HepG2 (cell line): ENCODE data around the gene RSF1. TPM values are rescaled to one million over a fixed set of nuclear protein-coding genes. Genes with fewer than 3 reads are reported as not detected.

Experiments used
- HNRNPH1 ChIP-seq: fragments of 200-400 bp; formaldehyde crosslinking; optimal IDR thresholded peaks from 2 replicates; pipeline ENCODE3; 2017; ENCODE audit warnings: mild to moderate bottlenecking, low read depth, low read length
- JARID2 ChIP-seq: sonication (generic); formaldehyde crosslinking; IDR thresholded peaks from 2 replicates; pipeline ENCODE4 v1.8.1; 2023; ENCODE audit warnings: missing genetic modification reagents, inconsistent platforms; ENCODE audit not compliant: insufficient replicate concordance
- NONO ChIP-seq, 2 experiments: fragments of 450-650 bp in 1 of 2; sonication (generic) in 1 of 2; formaldehyde crosslinking in 1 of 2; IDR thresholded peaks in 1 of 2; conservative IDR thresholded peaks in 1 of 2; 2 replicates each; pipeline versions ENCODE4 v1.6.1 to v1.8.0; 2017 to 2022; ENCODE audit warnings: mild to moderate bottlenecking in 1 of 2, missing genetic modification reagents in 1 of 2, moderate library complexity in 1 of 2
- SOX6 ChIP-seq, 2 experiments: fragments of 450-650 bp in 1 of 2; sonication (generic) in 1 of 2; formaldehyde crosslinking in 1 of 2; IDR thresholded peaks; 2 replicates each; pipeline versions ENCODE4 v1.4.0 to v1.6.1; 2017 to 2020; ENCODE audit warnings: antibody characterized with exemption in 1 of 2, mild to moderate bottlenecking in 1 of 2, missing genetic modification reagents in 1 of 2
- TBP ChIP-seq: sonication (generic); formaldehyde crosslinking; IDR thresholded peaks from 2 replicates; pipeline ENCODE4 v1.5.0; 2020; ENCODE audit warnings: missing genetic modification reagents
- TBX2 ChIP-seq: sonication (generic); formaldehyde crosslinking; IDR thresholded peaks from 2 replicates; pipeline ENCODE4 v1.5.0; 2020; ENCODE audit warnings: missing genetic modification reagents, mild to moderate bottlenecking, borderline replicate concordance
- TFDP2 ChIP-seq: sonication (generic); formaldehyde crosslinking; IDR thresholded peaks from 2 replicates; pipeline ENCODE4 v1.4.0; 2020; ENCODE audit warnings: missing genetic modification reagents
- YEATS4 ChIP-seq: sonication (generic); formaldehyde crosslinking; IDR thresholded peaks from 2 replicates; pipeline ENCODE4 v1.4.0; 2020; ENCODE audit warnings: missing genetic modification reagents, borderline replicate concordance
- ZBTB1 ChIP-seq: sonication (generic); formaldehyde crosslinking; IDR thresholded peaks from 2 replicates; pipeline ENCODE4 v1.4.0; 2020; ENCODE audit warnings: missing genetic modification reagents, borderline replicate concordance
- ZNF232 ChIP-seq: sonication (generic); formaldehyde crosslinking; IDR thresholded peaks from 2 replicates; pipeline ENCODE4 v1.4.0; 2020; ENCODE audit warnings: missing genetic modification reagents, borderline replicate concordance
- ZNF350 ChIP-seq: sonication (generic); formaldehyde crosslinking; IDR thresholded peaks from 2 replicates; pipeline ENCODE4 v1.4.0; 2020; ENCODE audit warnings: mild to moderate bottlenecking, low read depth, missing genetic modification reagents, borderline replicate concordance
- ZNF44 ChIP-seq: sonication (generic); formaldehyde crosslinking; IDR thresholded peaks from 2 replicates; pipeline ENCODE4 v1.5.1; 2020; ENCODE audit warnings: mild to moderate bottlenecking, missing genetic modification reagents
- ZNF556 ChIP-seq: sonication (generic); formaldehyde crosslinking; IDR thresholded peaks from 2 replicates; pipeline ENCODE4 v1.4.0; 2020; ENCODE audit warnings: mild to moderate bottlenecking, missing genetic modification reagents, borderline replicate concordance
- ZNF687 ChIP-seq: sonication (generic); formaldehyde crosslinking; IDR thresholded peaks from 2 replicates; pipeline ENCODE4 v1.5.1; 2020; ENCODE audit warnings: mild to moderate bottlenecking, missing genetic modification reagents, moderate library complexity
- ZNF691 ChIP-seq: sonication (generic); formaldehyde crosslinking; IDR thresholded peaks from 2 replicates; pipeline ENCODE4 v1.4.0; 2020; ENCODE audit warnings: missing genetic modification reagents, low read depth, mild to moderate bottlenecking, borderline replicate concordance
- polyA plus RNA-seq, 8 experiments: library from polyadenylated mRNA; depleted of rRNA in 3 of 8; stranded (reverse) in 7 of 8; unstranded in 1 of 8; fragments of >200 nt; fragmentation: Illumina TruSeq in 4 of 8; extraction: Trizol in 4 of 8; gene quantifications; 2 replicates each; pipeline versions ENCODE4 v1.2.1 to v1.2.3, GENCODE V29; 2011 to 2016; ENCODE audit warnings: low read depth in 4 of 8, missing spikeins in 1 of 8, mixed read lengths in 1 of 8; ENCODE audit not compliant: insufficient read depth in 1 of 8
- total RNA-seq, 5 experiments: library from RNA; depleted of rRNA; stranded (reverse); fragments of >200 nt; fragmentation: Illumina TruSeq; extraction: Trizol; gene quantifications; 2 replicates each; pipeline ENCODE4 v1.2.3, GENCODE V29; 2016; ENCODE audit warnings: low read depth in 1 of 5
- TF ChIP-seq, protein P1 (sequence below): sonication (generic); formaldehyde crosslinking; IDR thresholded peaks from 2 replicates; pipeline ENCODE4 v1.5.0; 2020; ENCODE audit warnings: missing genetic modification reagents

The RSF1 gene
- total and polyA plus RNA-seq, 2 of the 13 experiments (the other 11 are each of a cell fraction or from before 2014, with no cell fraction given): 15.5 to 33.1 TPM

GRCh38 chr11:77637345-77638165 is 183.0 kb downstream of the RSF1 start, which contains the start of gene CLNS1A (continued):
- TF ChIP-seq NONO (IDR thresholded peaks at IDR 0.05) (no peak), NONO (CRISPR knock-in tag; conservative IDR thresholded peaks at IDR 0.05) (peak; percentile 66; the same call in 1 of the 2 replicates), HNRNPH1 (no peak), ZNF350 (CRISPR knock-in tag) (peak; percentile 64; the same call in 1 of the 2 replicates), ZBTB1 (CRISPR knock-in tag) (no peak), ZNF232 (CRISPR knock-in tag) (peak; percentile 71), ZNF691 (CRISPR knock-in tag) (peak; percentile 81), TBX2 (peak; percentile 71; the same call in 1 of the 2 replicates), ZNF556 (peak; percentile 85; the same call in 1 of the 2 replicates), ZNF44 (CRISPR knock-in tag) (no peak), ZNF687 (peak; percentile 93), YEATS4 (CRISPR knock-in tag) (peak; percentile 89), JARID2 (CRISPR knock-in tag) (no peak), SOX6 (IDR thresholded peaks at IDR 0.05) (no peak), SOX6 (CRISPR knock-in tag; IDR thresholded peaks at IDR 0.05) (peak; percentile 57), TBP (no peak), TFDP2 (CRISPR knock-in tag) (peak; percentile 77)
- TF ChIP-seq, protein P1, sequence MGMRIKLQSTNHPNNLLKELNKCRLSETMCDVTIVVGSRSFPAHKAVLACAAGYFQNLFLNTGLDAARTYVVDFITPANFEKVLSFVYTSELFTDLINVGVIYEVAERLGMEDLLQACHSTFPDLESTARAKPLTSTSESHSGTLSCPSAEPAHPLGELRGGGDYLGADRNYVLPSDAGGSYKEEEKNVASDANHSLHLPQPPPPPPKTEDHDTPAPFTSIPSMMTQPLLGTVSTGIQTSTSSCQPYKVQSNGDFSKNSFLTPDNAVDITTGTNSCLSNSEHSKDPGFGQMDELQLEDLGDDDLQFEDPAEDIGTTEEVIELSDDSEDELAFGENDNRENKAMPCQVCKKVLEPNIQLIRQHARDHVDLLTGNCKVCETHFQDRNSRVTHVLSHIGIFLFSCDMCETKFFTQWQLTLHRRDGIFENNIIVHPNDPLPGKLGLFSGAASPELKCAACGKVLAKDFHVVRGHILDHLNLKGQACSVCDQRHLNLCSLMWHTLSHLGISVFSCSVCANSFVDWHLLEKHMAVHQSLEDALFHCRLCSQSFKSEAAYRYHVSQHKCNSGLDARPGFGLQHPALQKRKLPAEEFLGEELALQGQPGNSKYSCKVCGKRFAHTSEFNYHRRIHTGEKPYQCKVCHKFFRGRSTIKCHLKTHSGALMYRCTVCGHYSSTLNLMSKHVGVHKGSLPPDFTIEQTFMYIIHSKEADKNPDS (CRISPR knock-in tag): no peak
